Measurements from ENCODE around the gene CLK1.
"Not testable (repeated sequence)": the region's sequence is repeated elsewhere in the genome, so short reads cannot be mapped to it uniquely, and the experiment has no call there.

CLK1 gene

DNA sequence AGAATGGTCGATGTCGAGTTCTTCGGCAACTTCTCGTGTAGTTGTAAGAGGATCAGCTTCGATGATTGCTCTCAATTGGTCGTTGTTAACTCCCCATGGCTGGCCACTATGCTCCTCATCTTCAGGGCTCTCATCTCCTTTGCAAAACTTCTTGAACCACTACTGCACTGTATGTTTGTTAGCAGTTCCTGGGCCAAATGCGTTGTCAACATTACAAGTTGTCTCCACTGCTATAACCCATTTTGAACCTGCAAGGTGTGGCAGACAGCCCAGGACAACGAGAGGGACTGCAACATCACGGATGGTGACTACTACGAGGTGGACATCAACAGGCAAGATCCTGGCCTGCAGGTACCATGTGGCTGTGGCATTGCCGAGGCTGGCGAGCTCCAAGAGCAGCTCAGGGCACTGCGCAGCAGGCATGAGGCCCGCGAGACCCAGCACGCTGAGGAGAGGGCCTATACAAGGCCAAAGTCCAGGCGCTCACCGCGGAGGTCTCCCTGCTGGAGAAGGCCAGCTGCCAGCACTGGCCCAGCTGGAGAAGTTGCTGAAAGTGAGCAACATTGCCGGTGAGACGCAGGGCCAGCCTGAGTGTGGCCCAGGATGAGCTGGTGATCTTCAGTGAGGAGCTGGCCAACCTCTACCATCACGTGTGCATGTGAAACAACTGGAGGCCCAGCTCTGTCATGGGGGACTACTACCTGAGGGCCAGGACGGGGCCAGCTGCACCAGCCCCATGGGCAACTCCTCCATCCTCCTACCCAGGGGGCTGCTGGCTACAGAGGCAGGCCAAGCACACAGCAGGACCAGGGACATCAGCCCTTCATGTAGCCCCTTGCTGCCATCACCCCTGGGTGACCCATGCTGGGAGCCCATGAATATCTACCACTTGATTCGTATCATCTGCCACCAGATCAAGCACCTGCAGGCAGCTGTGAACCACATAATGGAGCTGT, 20.2 kb downstream of the CLK1 start:
- Mint-ChIP-seq H3K4me3 (no peak overlapping the region), H3K36me3 (ENCODE audit: low read depth) (no peaks in the 10 kb centered on the region), H3K4me1 (ENCODE audit: low read depth) (no peaks in the 10 kb centered on the region), H3K27me3 (ENCODE audit: low read depth) (peaks cover 4% of the 10 kb centered on the region), H3K9me3 (no peaks in the 10 kb centered on the region), H3K27ac (no peak overlapping the region)
- DNase-seq (ENCODE audit: low spot score) = no peak

DNA sequence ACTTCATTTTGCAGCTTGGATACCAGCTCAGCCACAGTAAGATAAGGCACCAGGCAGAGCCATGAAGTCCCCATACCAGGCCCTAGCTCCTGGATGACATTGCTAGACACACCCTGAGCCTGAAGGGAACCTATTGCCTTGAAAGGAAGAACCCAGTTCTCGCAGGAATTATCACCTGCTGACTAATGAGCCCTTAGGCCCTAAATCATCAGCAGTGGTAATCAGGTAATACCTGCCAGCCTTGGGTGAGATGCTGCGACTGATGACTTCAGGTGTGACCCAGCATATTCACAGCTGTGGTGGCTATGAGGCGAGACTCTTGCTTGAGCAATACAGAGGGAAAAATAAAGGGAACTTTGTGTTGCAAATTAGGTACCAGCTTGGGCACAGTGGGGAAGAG, 24.9 kb downstream of the CLK1 start:
- Mint-ChIP-seq H3K4me1 (ENCODE audit: low read depth) (no peaks in the 10 kb centered on the region), H3K27ac (no peak overlapping the region), H3K9me3 (peaks cover 13% of the 10 kb centered on the region), H3K36me3 (ENCODE audit: low read depth) (peaks cover 3% of the 10 kb centered on the region), H3K27me3 (ENCODE audit: low read depth) (peaks cover 4% of the 10 kb centered on the region), H3K4me3 (no peak overlapping the region)
- no peak for DNase-seq (ENCODE audit: low spot score)

DNA sequence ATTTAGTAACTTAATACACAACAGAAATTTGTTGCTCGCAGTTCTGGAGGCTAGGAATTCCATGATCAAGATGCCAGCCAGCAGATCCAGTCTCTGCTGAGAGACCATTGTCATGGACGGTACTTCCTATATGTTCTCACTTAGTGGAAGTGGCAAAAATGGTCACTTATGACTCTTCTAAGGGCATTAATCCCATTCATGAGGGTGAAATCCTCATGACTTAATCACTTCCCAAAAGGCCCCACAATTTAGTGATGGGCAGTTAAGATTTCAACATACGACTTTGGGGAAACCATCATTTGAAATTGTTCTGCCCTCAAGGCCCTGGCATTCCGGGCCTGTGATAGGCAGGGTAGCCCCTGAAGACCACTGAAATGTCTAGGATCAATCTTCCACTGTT, 29.8 kb downstream of the CLK1 start:
- H3K27me3 Mint-ChIP-seq (ENCODE audit: low read depth) = no peaks in the 10 kb centered on the region
- DNase-seq (ENCODE audit: low spot score) = no peak
- H3K9me3 Mint-ChIP-seq = peaks cover 13% of the 10 kb centered on the region
- H3K36me3 Mint-ChIP-seq (ENCODE audit: low read depth) = peaks cover 3% of the 10 kb centered on the region
- H3K4me1 Mint-ChIP-seq (ENCODE audit: low read depth) = peaks cover 4% of the 10 kb centered on the region
- H3K27ac Mint-ChIP-seq = no peak overlapping the region
- H3K4me3 Mint-ChIP-seq = no peak overlapping the region

DNA sequence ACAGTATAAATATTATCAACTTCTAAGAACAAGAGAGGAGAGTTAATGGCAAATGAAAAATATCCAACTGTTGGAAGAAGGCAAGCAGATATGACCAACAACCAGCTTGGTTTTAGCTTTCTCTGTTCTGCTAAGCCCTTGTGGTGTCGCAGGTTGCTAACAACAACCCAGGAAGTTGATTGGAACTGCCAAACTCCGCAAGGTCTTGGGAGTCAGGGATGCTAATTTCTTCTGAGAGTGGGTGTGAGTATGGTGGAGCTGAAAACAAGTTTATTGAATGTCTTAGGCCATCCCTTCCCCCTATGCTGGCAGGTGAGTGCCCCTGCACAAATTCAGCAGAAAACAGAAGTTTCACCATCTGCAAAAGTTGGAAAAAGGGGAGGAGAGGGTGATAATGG, 35.2 kb downstream of the CLK1 start:
- Mint-ChIP-seq H3K9me3 (no peaks in the 10 kb centered on the region), H3K27me3 (ENCODE audit: low read depth) (no peaks in the 10 kb centered on the region), H3K4me1 (ENCODE audit: low read depth) (peaks cover 4% of the 10 kb centered on the region), H3K36me3 (ENCODE audit: low read depth) (peaks cover 16% of the 10 kb centered on the region), H3K4me3 (no peak overlapping the region), H3K27ac (no peak overlapping the region)
- no peak for DNase-seq (ENCODE audit: low spot score)

DNA sequence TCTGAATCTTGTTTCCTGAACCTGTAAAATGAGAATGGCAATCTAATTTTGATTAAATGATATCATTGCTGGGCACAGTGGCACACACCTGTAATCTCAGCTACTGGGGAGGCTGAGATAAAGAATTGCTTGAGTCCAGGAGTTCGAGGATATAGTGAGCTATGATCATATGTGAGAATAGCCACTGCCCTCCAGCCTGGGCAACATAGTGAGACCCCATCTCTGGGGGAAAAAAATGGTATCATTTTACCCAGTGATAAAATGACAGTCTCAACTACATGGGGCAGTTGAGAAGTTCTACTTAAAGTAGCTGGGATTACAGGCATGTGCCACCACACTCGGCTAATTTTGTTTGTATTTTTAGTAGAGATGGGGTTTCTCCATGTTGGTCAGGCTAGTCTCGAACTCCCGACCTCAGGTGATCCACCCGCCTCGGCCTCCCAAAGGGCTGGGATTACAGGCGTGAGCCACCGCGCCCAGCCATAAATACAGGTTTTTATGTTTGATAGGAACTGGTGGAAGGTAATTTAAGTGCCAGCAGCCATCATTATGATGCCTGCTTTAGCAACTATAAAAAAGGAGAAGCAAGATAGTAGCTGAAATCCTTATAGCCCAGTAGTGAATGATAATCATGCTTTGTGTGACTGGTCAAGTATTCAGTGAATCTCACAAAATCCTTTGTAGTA, 35.7 kb downstream of the CLK1 start:
- H3K4me3 Mint-ChIP-seq = no peak overlapping the region
- peaks cover 4% of the 10 kb centered on the region for H3K4me1 Mint-ChIP-seq (ENCODE audit: low read depth)
- peaks cover 16% of the 10 kb centered on the region for H3K36me3 Mint-ChIP-seq (ENCODE audit: low read depth)
- H3K9me3 Mint-ChIP-seq = no peaks in the 10 kb centered on the region
- no peak overlapping the region for H3K27ac Mint-ChIP-seq
- DNase-seq (ENCODE audit: low spot score) = no peak
- no peaks in the 10 kb centered on the region for H3K27me3 Mint-ChIP-seq (ENCODE audit: low read depth)

DNA sequence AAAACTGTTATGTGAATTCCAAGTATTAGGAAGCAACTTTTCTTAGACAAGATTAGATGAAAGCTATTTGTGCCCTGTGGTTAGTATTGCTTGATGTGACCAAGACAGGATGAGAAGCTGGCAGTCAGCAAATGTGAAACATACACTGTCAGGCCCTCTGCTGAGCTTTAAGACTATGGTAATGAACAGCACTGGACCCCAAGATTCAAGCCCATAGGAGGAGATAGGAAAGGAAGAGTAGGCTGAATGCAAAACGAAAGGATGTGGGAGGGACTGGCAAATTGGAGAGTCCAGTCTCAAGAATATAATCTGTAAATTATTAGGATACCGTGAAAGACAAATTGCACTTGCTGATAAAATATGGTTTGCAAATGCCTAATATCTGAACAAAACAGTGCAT, 36.4 kb downstream of the CLK1 start:
- H3K4me1 Mint-ChIP-seq (ENCODE audit: low read depth) = peaks cover 4% of the 10 kb centered on the region
- no peaks in the 10 kb centered on the region for H3K9me3 Mint-ChIP-seq
- DNase-seq (ENCODE audit: low spot score) = no peak
- no peak overlapping the region for H3K27ac Mint-ChIP-seq
- no peak overlapping the region for H3K4me3 Mint-ChIP-seq
- H3K27me3 Mint-ChIP-seq (ENCODE audit: low read depth) = no peaks in the 10 kb centered on the region
- peaks cover 16% of the 10 kb centered on the region for H3K36me3 Mint-ChIP-seq (ENCODE audit: low read depth)

DNA sequence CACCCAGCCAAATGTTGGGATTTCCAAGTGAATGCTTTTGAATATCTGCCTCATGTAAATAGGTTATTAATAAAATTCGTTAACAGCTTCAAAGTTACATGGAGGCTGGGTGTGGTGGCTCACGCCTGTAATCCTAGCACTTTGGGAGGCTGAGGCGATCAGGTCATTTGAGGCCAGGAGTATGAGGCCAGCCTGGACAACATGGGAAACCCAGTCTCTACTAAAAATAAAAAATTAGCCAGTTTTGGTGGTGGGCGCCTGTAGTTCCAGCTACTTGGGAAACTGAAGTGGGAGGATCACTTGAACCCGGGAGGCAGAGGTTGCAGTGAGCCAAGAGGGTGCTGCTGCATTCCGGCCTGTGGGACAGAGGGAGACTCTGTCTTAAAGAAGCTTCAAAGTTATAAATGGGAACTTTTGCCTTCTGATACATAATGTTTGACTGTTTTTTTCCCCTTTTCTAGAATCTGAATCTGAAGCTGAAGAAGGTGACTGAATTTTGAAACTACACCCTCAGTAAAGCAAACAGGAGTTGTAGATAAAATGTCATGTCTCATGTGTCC, 42.7 kb downstream of the CLK1 start:
- Mint-ChIP-seq H3K27ac (no peak overlapping the region), H3K9me3 (no peaks in the 10 kb centered on the region), H3K4me3 (no peak overlapping the region), H3K36me3 (ENCODE audit: low read depth) (peaks cover 45% of the 10 kb centered on the region), H3K4me1 (ENCODE audit: low read depth) (peaks cover 6% of the 10 kb centered on the region), H3K27me3 (ENCODE audit: low read depth) (no peaks in the 10 kb centered on the region)
- no peak for DNase-seq (ENCODE audit: low spot score)

GRCh38 chr2:200820573-200821234, 43.8 kb downstream of the CLK1 start:
- H3K9me3 Mint-ChIP-seq = no peaks in the 10 kb centered on the region
- H3K36me3 Mint-ChIP-seq (ENCODE audit: low read depth) = peaks cover 54% of the 10 kb centered on the region
- peaks cover 8% of the 10 kb centered on the region for H3K4me1 Mint-ChIP-seq (ENCODE audit: low read depth)
- H3K4me3 Mint-ChIP-seq = no peak overlapping the region
- no peak for DNase-seq (ENCODE audit: low spot score)
- no peaks in the 10 kb centered on the region for H3K27me3 Mint-ChIP-seq (ENCODE audit: low read depth)
- H3K27ac Mint-ChIP-seq = no peak overlapping the region

DNA sequence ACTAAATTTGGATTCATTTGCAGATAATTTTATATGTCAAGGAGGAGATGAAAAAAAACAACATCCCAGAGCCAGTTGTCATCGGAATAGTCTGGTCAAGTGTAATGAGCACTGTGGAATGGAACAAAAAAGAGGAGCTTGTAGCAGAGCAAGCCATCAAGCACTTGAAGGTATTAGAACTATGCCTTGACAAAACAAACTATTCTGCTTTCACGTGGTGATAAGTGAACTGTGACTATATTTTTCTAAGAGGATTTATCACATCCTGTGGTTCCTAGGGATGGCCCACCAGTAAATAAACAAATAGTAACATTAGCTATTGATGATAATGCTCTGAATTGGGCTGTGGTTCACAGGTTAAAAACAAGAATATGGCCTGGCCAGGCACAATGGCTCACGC, 45.7 kb downstream of the CLK1 start:
- not testable (repeated sequence) for H3K27ac Mint-ChIP-seq; H3K27me3 Mint-ChIP-seq (ENCODE audit: low read depth); H3K4me3 Mint-ChIP-seq; DNase-seq (ENCODE audit: low spot score); H3K9me3 Mint-ChIP-seq
- Mint-ChIP-seq H3K4me1 (ENCODE audit: low read depth) (peaks cover 26% of the 10 kb centered on the region), H3K36me3 (ENCODE audit: low read depth) (peaks cover 69% of the 10 kb centered on the region)

DNA sequence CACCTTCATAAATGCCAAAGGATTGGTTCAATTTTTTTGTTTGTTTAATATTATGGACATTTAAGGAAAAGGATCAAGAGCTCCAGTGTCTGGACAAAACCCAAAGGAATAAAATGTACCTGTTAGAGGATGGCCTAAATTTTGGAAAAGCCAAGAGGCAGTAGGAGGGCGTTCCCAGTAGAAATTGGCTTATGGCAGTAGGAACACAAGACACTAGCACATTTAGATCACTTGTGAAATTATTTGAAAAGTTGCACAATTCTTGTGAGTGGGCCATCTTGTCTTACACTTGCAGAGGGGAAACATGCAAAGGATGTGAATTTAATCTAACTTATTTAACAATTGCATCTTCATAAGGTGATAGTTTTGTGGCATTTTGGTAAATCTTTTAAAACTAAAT, 49.5 kb downstream of the CLK1 start:
- peaks cover 61% of the 10 kb centered on the region for H3K36me3 Mint-ChIP-seq (ENCODE audit: low read depth)
- H3K4me3 Mint-ChIP-seq = peak overlapping the region; percentile 57
- DNase-seq (ENCODE audit: low spot score) = no peak
- no peaks in the 10 kb centered on the region for H3K9me3 Mint-ChIP-seq
- H3K27me3 Mint-ChIP-seq (ENCODE audit: low read depth) = no peaks in the 10 kb centered on the region
- peaks cover 45% of the 10 kb centered on the region for H3K4me1 Mint-ChIP-seq (ENCODE audit: low read depth)
- H3K27ac Mint-ChIP-seq = peak overlapping the region; percentile 20

GRCh38 chr2:200814276-200814815, 50.1 kb downstream of the CLK1 start:
- DNase-seq (ENCODE audit: low spot score) = peak; percentile 41
- Mint-ChIP-seq H3K36me3 (ENCODE audit: low read depth) (peaks cover 61% of the 10 kb centered on the region), H3K27me3 (ENCODE audit: low read depth) (no peaks in the 10 kb centered on the region), H3K9me3 (no peaks in the 10 kb centered on the region), H3K4me3 (peak overlapping the region; percentile 57), H3K4me1 (ENCODE audit: low read depth) (peaks cover 47% of the 10 kb centered on the region), H3K27ac (peak overlapping the region; percentile 6)

DNA sequence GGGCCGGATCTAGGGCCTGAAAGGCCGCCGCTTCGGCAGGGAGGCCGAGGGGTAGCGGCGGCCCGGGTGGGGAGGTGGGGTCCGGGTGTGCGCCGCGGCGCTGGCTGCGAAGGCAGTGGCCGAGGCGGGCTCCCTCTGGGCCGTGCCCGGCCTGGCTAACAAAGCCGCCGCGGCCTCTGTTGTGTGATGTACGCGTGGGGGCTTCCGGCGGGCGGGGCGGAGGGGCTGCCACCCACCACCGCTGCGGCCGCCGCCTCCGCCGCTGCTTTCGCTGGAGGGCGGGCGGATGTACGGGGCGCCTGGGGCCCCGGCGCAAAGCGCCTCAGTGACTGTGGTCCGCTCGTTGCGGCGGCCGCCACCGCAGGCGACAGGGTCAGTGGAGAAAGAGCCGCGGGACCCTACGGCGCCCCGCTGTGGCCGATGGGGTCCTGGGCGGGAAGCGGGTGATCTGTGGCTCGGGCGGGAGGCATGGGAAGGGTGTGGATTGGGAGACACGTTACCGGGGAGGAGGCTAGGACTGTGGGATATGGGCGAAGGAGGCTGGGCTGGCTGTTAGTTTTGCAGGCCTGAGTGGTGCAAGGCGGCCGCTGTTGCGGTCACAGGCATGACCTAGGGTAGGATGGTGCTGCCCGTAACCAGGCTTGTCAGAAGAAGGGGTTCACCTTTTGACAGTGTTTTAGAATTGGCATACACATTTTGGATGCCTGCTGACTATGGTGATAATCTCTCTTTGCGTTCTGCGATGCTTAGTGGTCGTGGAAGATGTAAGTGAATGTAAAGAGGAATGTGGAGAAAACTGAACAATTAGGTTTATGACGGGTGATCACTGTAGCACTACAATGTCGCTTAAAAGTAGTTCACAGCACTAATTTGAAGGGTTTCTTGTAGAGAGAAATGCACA, 52.1 kb downstream of the CLK1 start:
- Mint-ChIP-seq H3K4me3 (peak overlapping the region; percentile 100), H3K36me3 (ENCODE audit: low read depth) (peaks cover 46% of the 10 kb centered on the region), H3K27ac (peak overlapping the region; percentile 98), H3K9me3 (no peaks in the 10 kb centered on the region), H3K27me3 (ENCODE audit: low read depth) (no peaks in the 10 kb centered on the region), H3K4me1 (ENCODE audit: low read depth) (peaks cover 43% of the 10 kb centered on the region)
- peak; percentile 76 for DNase-seq (ENCODE audit: low spot score)

Measured in T-helper 2 cell treated with Interferon-gamma antibody and Interleukin-4, amounts not matched to agents 5 μg/mL and 100 μg/mL, for 36 hours (primary cell).